ENCODE measurements around the gene KRTAP5-5. TPM values are rescaled to one million over a fixed set of nuclear protein-coding genes. Genes with fewer than 3 reads are reported as not detected.

The KRTAP5-5 gene
- total and polyA plus RNA-seq, 2 of the 13 experiments (the other 11 are each of a cell fraction or from before 2014, with no cell fraction given): not detected

DNA sequence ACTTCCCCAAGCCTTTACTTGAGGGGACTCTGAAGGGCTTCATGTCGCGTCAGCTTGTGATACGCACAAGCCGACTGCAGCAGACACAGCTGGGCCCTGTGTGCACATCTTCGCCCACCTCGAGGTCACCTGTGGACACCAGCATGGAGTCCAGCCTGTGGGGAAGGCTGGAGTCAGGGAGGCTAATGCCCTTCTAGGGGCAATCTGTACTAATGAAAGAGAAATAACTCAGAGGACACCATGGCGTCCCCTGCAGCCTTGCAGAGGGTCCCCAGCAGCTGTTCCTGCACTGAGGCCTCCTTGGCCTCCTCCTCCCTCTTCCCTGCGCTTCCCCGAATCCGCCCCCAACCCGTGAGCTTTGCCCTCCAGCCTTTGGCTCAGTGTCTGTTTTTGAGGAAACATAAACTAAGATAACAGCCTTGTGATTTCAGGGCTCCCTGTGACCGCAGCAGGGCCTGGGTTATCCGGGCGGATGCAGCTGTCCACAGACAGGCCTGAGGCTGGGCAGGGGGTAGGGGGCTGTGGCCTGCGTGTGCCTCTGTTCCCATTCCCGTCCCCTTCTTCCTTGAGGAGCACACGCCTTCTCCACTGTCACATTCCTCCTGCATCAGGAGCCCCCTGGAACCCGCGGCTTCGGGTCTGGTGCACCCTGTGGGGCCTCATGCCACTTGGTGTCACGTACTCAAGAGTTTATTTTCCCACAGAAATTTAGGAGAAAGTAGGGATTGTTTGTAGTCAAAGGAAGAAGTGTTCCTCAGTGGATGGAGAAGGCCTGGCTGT lies 25.0 kb downstream of the KRTAP5-5 start (continued):
- TF ChIP-seq HDAC1 (CRISPR knock-in tag; IDR thresholded peaks at IDR 0.05) (peak; percentile 72), ZNF143 (CRISPR knock-in tag; IDR thresholded peaks at IDR 0.05) (no peak), FOXA3 (CRISPR knock-in tag; IDR thresholded peaks at IDR 0.05) (peak; percentile 73), BORCS8-MEF2B (CRISPR knock-in tag; IDR thresholded peaks at IDR 0.05) (0 out of 2 replicates have a peak, but pooled peaks have one; percentile 44), BCL6 (CRISPR knock-in tag; IDR thresholded peaks at IDR 0.05) (peak; percentile 96), ZNF547 (CRISPR knock-in tag; IDR thresholded peaks at IDR 0.05) (peak; percentile 36; the same call in 1 of the 2 replicates), ZNF224 (CRISPR knock-in tag; IDR thresholded peaks at IDR 0.05) (0 out of 2 replicates have a peak, but pooled peaks have one; percentile 51), TARDBP (CRISPR knock-in tag; IDR thresholded peaks at IDR 0.05) (0 out of 2 replicates have a peak, but pooled peaks have one; percentile 43), ZNF687 (CRISPR knock-in tag; IDR thresholded peaks at IDR 0.05) (peak; percentile 99), GABPB1 (CRISPR knock-in tag; IDR thresholded peaks at IDR 0.05) (peak; percentile 46; the same call in 1 of the 2 replicates), BRD4 (CRISPR knock-in tag; IDR thresholded peaks at IDR 0.05) (peak; percentile 92), ZNF513 (CRISPR knock-in tag; conservative IDR thresholded peaks at IDR 0.05) (no peak), LCORL (IDR thresholded peaks at IDR 0.05) (no peak), LCORL (CRISPR knock-in tag; IDR thresholded peaks at IDR 0.05) (peak; percentile 51; the same call in 1 of the 2 replicates), THAP11 (CRISPR knock-in tag; IDR thresholded peaks at IDR 0.05) (0 out of 2 replicates have a peak, but pooled peaks have one; percentile 45), KDM3A (CRISPR knock-in tag; IDR thresholded peaks at IDR 0.05; ENCODE audit: low read depth) (peak; percentile 43; the same call in 1 of the 2 replicates), ZNF703 (CRISPR knock-in tag; IDR thresholded peaks at IDR 0.05; ENCODE audit: borderline replicate concordance) (0 out of 2 replicates have a peak, but pooled peaks have one; percentile 38), PHF5A (CRISPR knock-in tag; IDR thresholded peaks at IDR 0.05; ENCODE audit: low read depth, unreplicated experiment) (peak; percentile 27), ZC3H4 (CRISPR knock-in tag; IDR thresholded peaks at IDR 0.05; ENCODE audit: borderline replicate concordance) (0 out of 2 replicates have a peak, but pooled peaks have one; percentile 65)
- TF ChIP-seq, protein P1, sequence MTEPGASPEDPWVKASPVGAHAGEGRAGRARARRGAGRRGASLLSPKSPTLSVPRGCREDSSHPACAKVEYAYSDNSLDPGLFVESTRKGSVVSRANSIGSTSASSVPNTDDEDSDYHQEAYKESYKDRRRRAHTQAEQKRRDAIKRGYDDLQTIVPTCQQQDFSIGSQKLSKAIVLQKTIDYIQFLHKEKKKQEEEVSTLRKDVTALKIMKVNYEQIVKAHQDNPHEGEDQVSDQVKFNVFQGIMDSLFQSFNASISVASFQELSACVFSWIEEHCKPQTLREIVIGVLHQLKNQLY (CRISPR knock-in tag; IDR thresholded peaks at IDR 0.05): peak; percentile 84
- TF ChIP-seq, protein P2, sequence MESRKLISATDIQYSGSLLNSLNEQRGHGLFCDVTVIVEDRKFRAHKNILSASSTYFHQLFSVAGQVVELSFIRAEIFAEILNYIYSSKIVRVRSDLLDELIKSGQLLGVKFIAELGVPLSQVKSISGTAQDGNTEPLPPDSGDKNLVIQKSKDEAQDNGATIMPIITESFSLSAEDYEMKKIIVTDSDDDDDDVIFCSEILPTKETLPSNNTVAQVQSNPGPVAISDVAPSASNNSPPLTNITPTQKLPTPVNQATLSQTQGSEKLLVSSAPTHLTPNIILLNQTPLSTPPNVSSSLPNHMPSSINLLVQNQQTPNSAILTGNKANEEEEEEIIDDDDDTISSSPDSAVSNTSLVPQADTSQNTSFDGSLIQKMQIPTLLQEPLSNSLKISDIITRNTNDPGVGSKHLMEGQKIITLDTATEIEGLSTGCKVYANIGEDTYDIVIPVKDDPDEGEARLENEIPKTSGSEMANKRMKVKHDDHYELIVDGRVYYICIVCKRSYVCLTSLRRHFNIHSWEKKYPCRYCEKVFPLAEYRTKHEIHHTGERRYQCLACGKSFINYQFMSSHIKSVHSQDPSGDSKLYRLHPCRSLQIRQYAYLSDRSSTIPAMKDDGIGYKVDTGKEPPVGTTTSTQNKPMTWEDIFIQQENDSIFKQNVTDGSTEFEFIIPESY (CRISPR knock-in tag; IDR thresholded peaks at IDR 0.05): peak; percentile 20; the same call in 1 of the 2 replicates
